Gastrocnemius medialis (tissue), 4 donors: ENCODE data around the gene PPFIBP1. TPM values are rescaled to one million over a fixed set of nuclear protein-coding genes. Genes with fewer than 3 reads are reported as not detected.
"Not testable (repeated sequence)": the region's sequence is repeated elsewhere in the genome, so short reads cannot be mapped to it uniquely, and the experiment has no call there.

Experiments used
- ATAC-seq, 2 donors: fragments of 150-250 bp; one replicate each; pipeline ENCODE4 v1.9.1; 2016
- DNase-seq, 2 donors: peaks; one replicate each; pipeline ENCODE4 v3.0.0-alpha.2; 2019
- H3K27ac ChIP-seq, 4 donors: fragments of 200-600 bp; sonication (generic); 1 replicate in 1 of 4; 2 replicates in 3 of 4; pipeline ENCODE4 v1.5.1; 2016 to 2018; ENCODE audit warnings: mild to moderate bottlenecking in 2 of 4, moderate library complexity in 1 of 4
- H3K27me3 ChIP-seq, 3 donors: fragments of 200-600 bp; sonication (generic) in 2 of 3; 1 replicate in 1 of 3; 2 replicates in 2 of 3; pipeline versions ENCODE4 v1.5.1 to v1.6.0; 2016 to 2019; ENCODE audit warnings: mild to moderate bottlenecking in 1 of 3, moderate library complexity in 1 of 3
- H3K36me3 ChIP-seq, 2 donors: fragments of 200-600 bp; sonication (generic) in 1 of 2; one replicate each; pipeline ENCODE4 v1.5.1; 2017 to 2018
- H3K4me1 ChIP-seq, 2 donors: fragments of 200-600 bp; sonication (generic) in 1 of 2; one replicate each; pipeline ENCODE4 v1.5.1; 2016 to 2017; ENCODE audit warnings: mild to moderate bottlenecking in 2 of 2
- H3K4me3 ChIP-seq, 4 donors: fragments of 200-600 bp; sonication (generic) in 3 of 4; 1 replicate in 1 of 4; 2 replicates in 3 of 4; pipeline ENCODE4 v1.5.1; 2016 to 2019; ENCODE audit warnings: mild to moderate bottlenecking in 2 of 4
- H3K9me3 ChIP-seq, 3 donors: fragments of 200-600 bp; sonication (generic) in 2 of 3; 1 replicate in 1 of 3; 2 replicates in 2 of 3; pipeline ENCODE4 v1.5.1; 2016 to 2019
- POLR2A ChIP-seq, 2 donors: fragments of 450-650 bp; IDR thresholded peaks; one replicate each; pipeline ENCODE4 v1.6.1; 2017; ENCODE audit warnings: antibody characterized with exemption in 2 of 2, mild to moderate bottlenecking in 2 of 2, moderate library complexity in 2 of 2
- in situ Hi-C, 4 donors: fragments of 200-750 bp; cut with MboI; loops; one replicate each; pipeline versions ENCODE4 v1.15.0 to v1.8.0; 2017; ENCODE audit warnings: low sequenced_read_pairs in 4 of 4
- intact Hi-C: fragments of 100-400 bp; cut with DNase I; formaldehyde crosslinking; loops from one replicate; pipeline ENCODE4 v1.15.1; 2023; ENCODE audit warnings: low total_unique reads
- total RNA-seq, 4 donors: library from RNA; depleted of rRNA; stranded (reverse); fragments of >200 nt; gene quantifications; one replicate each; pipeline versions ENCODE4 v1.1.0 to v1.2.3, GENCODE V29; 2016
- TF ChIP-seq, protein P1 (sequence below), 5 experiments: fragments of 450-650 bp in 3 of 5; fragments of 200-600 bp in 2 of 5; sonication (generic) in 2 of 5; IDR thresholded peaks in 4 of 5; conservative IDR thresholded peaks in 1 of 5; 1 replicate in 4 of 5; 2 replicates in 1 of 5; pipeline ENCODE4 v1.5.1; 2016 to 2019; ENCODE audit warnings: antibody characterized with exemption in 5 of 5, mild to moderate bottlenecking in 3 of 5, moderate library complexity in 3 of 5

The PPFIBP1 gene
- total RNA-seq, 4 donors from 2014 or later, result 18.3 to 33.2 (median 27.4) TPM

DNA sequence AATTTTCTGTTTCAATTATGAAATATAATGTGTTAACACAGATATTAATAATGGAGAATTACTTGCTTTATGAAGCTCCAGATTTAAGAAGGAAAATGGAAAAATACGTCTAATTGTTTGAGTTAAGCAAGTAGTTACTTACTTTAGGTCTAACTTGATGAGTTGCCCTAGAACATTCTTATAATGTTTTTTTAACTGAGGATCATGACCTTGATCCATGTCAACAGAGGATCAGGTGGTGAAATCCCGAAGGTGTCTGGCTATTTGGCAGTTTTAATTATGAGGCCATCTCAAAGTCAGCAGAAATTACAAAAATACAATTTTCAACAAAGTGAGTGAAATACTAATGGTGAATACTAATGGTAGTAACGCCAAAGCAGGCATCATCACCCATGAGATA lies 115.3 kb downstream of the PPFIBP1 start:
- H3K4me3 ChIP-seq, result no peak overlapping the region
- ATAC-seq (no peak), DNase-seq (no peak)
- in situ Hi-C loops (loop anchor here in 1 of 4 donors (10.0 kb wide), 1 partner anchor 204 kb away; no protein-coding TSS in a partner anchor), intact Hi-C loops (no loop called here)
- no peaks in the 10 kb centered on the region for H3K9me3 ChIP-seq
- H3K4me1 ChIP-seq, result no peaks in the 10 kb centered on the region
- H3K36me3 ChIP-seq, result peaks cover 0 to 3% of the 10 kb centered on the region in 2 donors
- H3K27ac ChIP-seq, result no peak overlapping the region
- no peaks in the 10 kb centered on the region for H3K27me3 ChIP-seq
- no peak for TF ChIP-seq POLR2A (IDR thresholded peaks at IDR 0.05)
- TF ChIP-seq, protein P1, sequence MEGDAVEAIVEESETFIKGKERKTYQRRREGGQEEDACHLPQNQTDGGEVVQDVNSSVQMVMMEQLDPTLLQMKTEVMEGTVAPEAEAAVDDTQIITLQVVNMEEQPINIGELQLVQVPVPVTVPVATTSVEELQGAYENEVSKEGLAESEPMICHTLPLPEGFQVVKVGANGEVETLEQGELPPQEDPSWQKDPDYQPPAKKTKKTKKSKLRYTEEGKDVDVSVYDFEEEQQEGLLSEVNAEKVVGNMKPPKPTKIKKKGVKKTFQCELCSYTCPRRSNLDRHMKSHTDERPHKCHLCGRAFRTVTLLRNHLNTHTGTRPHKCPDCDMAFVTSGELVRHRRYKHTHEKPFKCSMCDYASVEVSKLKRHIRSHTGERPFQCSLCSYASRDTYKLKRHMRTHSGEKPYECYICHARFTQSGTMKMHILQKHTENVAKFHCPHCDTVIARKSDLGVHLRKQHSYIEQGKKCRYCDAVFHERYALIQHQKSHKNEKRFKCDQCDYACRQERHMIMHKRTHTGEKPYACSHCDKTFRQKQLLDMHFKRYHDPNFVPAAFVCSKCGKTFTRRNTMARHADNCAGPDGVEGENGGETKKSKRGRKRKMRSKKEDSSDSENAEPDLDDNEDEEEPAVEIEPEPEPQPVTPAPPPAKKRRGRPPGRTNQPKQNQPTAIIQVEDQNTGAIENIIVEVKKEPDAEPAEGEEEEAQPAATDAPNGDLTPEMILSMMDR (IDR thresholded peaks at IDR 0.05 in 4 of 5, conservative IDR thresholded peaks at IDR 0.05 in 1 of 5), result no peak

DNA sequence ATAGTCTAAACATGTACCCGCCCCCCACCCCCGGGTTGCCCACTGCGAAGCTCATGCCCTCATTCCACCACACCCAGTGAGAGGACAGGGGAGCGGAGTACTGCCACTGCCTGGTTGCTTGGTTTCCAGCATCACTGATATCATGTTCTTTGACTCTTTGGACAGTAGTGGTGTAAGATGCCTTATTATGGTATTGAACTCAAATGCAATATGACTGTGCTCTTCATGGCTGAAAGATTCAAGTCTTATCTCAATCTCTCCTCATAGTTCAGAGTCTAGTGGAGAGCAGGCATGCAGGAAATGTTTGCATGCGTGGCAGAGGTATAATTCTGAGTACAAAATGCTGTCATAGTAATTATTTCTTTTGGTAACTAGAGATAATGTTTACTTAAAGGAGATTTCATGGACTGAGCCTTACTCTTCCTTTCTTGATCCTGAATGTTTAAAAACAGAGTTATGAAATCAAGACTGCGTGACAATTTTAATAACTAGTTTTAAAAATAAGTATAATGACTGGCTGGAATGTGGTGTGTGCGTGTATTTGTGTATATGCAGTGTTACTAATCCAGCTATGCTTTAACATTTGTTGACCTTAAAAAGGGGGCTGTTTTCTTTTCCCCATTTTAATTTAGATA lies 116.7 kb downstream of the PPFIBP1 start:
- H3K4me3 ChIP-seq, H3K9me3 ChIP-seq, H3K27me3 ChIP-seq, intact Hi-C loops, H3K27ac ChIP-seq, H3K4me1 ChIP-seq, H3K36me3 ChIP-seq, DNase-seq, ATAC-seq: not testable (repeated sequence)
- in situ Hi-C loops, result loop anchor here in 1 of 4 donors (10.0 kb wide), 1 partner anchor 206 kb away; no protein-coding TSS in a partner anchor

- intact Hi-C loops, H3K4me3 ChIP-seq, H3K36me3 ChIP-seq, H3K9me3 ChIP-seq, H3K4me1 ChIP-seq, H3K27me3 ChIP-seq, ATAC-seq, H3K27ac ChIP-seq, DNase-seq: not testable (repeated sequence)
- in situ Hi-C loops, result loop anchor here in 1 of 4 donors (10.0 kb wide), 1 partner anchor 208 kb away; no protein-coding TSS in a partner anchor
Measured at GRCh38 chr12:27642361-27642760, 118.4 kb downstream of the PPFIBP1 start.

GRCh38 chr12:27642892-27643291 lies 118.9 kb downstream of the PPFIBP1 start:
- H3K4me3 ChIP-seq, H3K9me3 ChIP-seq, H3K4me1 ChIP-seq, intact Hi-C loops, H3K27ac ChIP-seq, DNase-seq, ATAC-seq, H3K27me3 ChIP-seq, H3K36me3 ChIP-seq: not testable (repeated sequence)
- in situ Hi-C loops, result loop anchor here in 1 of 4 donors (10.0 kb wide), 1 partner anchor 208 kb away; no protein-coding TSS in a partner anchor

DNA sequence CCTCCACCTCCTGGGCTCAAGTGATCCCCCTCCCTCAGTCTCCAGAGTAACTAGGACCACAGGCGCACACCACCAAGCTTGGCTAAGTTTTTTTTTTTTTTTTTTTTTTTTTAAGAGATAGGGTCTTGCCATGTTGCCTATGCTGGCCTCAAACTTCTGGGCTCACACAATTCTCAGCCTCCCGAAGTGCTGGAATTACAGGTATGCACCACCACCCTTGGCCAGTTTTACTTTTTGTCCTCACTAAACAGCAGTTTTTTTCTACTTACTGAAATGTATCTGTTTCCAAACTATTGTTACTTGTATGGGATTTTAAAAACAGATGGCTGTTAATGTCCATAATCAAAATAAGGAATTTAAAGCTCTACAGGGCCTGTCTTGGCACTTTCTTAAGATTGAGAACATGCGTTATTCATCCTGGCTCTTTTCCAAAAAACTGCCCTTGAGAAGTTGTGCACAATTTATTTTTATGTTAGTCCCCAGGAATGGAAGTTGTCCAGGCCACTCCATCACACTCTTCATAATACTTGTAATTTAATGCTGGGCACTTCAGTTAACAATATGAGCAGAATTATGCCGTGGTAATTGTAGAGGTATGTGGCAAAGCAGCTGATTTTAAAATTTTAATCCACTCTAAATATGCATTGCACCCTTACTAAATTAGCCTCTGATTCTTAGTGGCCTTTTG lies 120.3 kb downstream of the PPFIBP1 start:
- in situ Hi-C loops, result loop anchor here in 1 of 4 donors (10.0 kb wide), 1 partner anchor 210 kb away; no protein-coding TSS in a partner anchor
- intact Hi-C loops, result no loop called here
- no peak for ATAC-seq

DNA sequence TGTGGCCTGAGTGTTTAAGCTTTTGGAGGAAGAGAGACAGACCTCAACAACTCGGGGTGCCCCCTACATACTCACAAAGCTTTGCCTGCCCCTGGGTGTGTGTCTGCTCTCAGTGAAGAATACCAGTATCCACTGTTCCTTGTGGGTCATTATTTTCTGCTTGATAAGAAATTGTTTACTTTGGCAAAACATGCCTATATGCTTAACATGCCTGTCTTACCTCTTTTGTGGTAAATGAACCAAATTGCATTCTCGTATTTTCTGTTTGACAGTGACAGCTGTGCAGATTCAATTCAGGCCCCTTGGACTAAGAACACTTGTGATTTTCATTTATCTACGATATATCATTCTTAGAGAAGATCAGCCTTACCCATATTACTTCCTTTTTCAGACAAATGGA lies 121.7 kb downstream of the PPFIBP1 start:
- in situ Hi-C loops, result loop anchor here in 1 of 4 donors (10.0 kb wide), 1 partner anchor 211 kb away; no protein-coding TSS in a partner anchor
- intact Hi-C loops, result no loop called here

More for the DNA sequence above, 120.3 kb downstream of the PPFIBP1 start:
- H3K27me3 ChIP-seq, result no peaks in the 10 kb centered on the region
- no peak for TF ChIP-seq POLR2A (IDR thresholded peaks at IDR 0.05)
- TF ChIP-seq, protein P1 (IDR thresholded peaks at IDR 0.05 in 4 of 5, conservative IDR thresholded peaks at IDR 0.05 in 1 of 5), result no peak
- H3K4me3 ChIP-seq, result no peak overlapping the region
- DNase-seq, result no peak
- H3K27ac ChIP-seq, result no peak overlapping the region
- no peaks in the 10 kb centered on the region for H3K9me3 ChIP-seq
- H3K36me3 ChIP-seq, result peaks cover 0 to 7% of the 10 kb centered on the region in 2 donors
- H3K4me1 ChIP-seq, result no peaks in the 10 kb centered on the region

More for the DNA sequence above, 121.7 kb downstream of the PPFIBP1 start:
- ATAC-seq, result no peak
- Histone ChIP-seq H3K27ac (no peak overlapping the region), H3K4me1 (no peaks in the 10 kb centered on the region), H3K4me3 (no peak overlapping the region), H3K36me3 (peaks cover 0 to 12% of the 10 kb centered on the region in 2 donors), H3K9me3 (no peaks in the 10 kb centered on the region), H3K27me3 (no peaks in the 10 kb centered on the region)
- no peak for TF ChIP-seq POLR2A (IDR thresholded peaks at IDR 0.05)
- TF ChIP-seq, protein P1 (IDR thresholded peaks at IDR 0.05 in 4 of 5, conservative IDR thresholded peaks at IDR 0.05 in 1 of 5), result no peak
- DNase-seq, result no peak
